Lower leg skin (tissue), 4 donors: ENCODE data around the gene TIGIT. TPM values are rescaled to one million over a fixed set of nuclear protein-coding genes. Genes with fewer than 3 reads are reported as not detected.

Experiments used
- DNase-seq, 2 donors: peaks; one replicate each; pipeline ENCODE4 v3.0.0-alpha.2; 2019; ENCODE audit warnings: low spot score in 2 of 2
- H3K4me3 ChIP-seq: fragments of 200-600 bp; sonication (generic); 2 replicates; pipeline ENCODE4 v1.5.1; 2017; ENCODE audit warnings: mild to moderate bottlenecking, low read depth; ENCODE audit not compliant: poor library complexity, severe bottlenecking
- CTCF ChIP-seq, 3 donors: fragments of 450-650 bp; IDR thresholded peaks; one replicate each; pipeline ENCODE4 v1.5.1; 2016; ENCODE audit warnings: antibody characterized with exemption in 3 of 3, mild to moderate bottlenecking in 3 of 3, moderate library complexity in 2 of 3
- POLR2A ChIP-seq, 2 donors: fragments of 450-650 bp; IDR thresholded peaks; one replicate each; pipeline ENCODE4 v1.6.1; 2016 to 2017; ENCODE audit warnings: antibody characterized with exemption in 2 of 2, mild to moderate bottlenecking in 1 of 2, moderate library complexity in 1 of 2
- WGBS, 2 donors: methylation state at CpG; one replicate each; pipeline ENCODE4 v1.1.5; 2018; 5-methylcytosine and 5-hydroxymethylcytosine counted together
- intact Hi-C: fragments of 100-400 bp; cut with DNase I; formaldehyde crosslinking; loops from one replicate; pipeline ENCODE4 v1.15.0; 2023; ENCODE audit warnings: low total_unique reads
- total RNA-seq, 4 donors: library from RNA; depleted of rRNA; stranded (reverse); fragments of >200 nt; gene quantifications; one replicate each; pipeline ENCODE4 v1.1.0, GENCODE V29; 2016

The TIGIT gene
- total RNA-seq, 4 donors from 2014 or later = 1.2 TPM; not detected in 3

GRCh38 chr3:114314282-114314681 lies 20.5 kb downstream of the TIGIT start:
- TF ChIP-seq POLR2A (IDR thresholded peaks at IDR 0.05) = no peak
- TF ChIP-seq CTCF (IDR thresholded peaks at IDR 0.05) = no peak
- no peak overlapping the region for H3K4me3 ChIP-seq
- no peak for DNase-seq
- intact Hi-C loops = no loop called here
- 94% methylated on average over 2 of the region's 2 CpGs for WGBS, 2 donors

GRCh38 chr3:114318295-114318694 lies 24.5 kb downstream of the TIGIT start:
- intact Hi-C loops = no loop called here
- DNase-seq = no peak
- H3K4me3 ChIP-seq = no peak overlapping the region
- no peak for TF ChIP-seq CTCF (IDR thresholded peaks at IDR 0.05)
- no peak for TF ChIP-seq POLR2A (IDR thresholded peaks at IDR 0.05)
- 85 to 92% methylated on average over 5 of the region's 5 CpGs for WGBS, 2 donors

DNA sequence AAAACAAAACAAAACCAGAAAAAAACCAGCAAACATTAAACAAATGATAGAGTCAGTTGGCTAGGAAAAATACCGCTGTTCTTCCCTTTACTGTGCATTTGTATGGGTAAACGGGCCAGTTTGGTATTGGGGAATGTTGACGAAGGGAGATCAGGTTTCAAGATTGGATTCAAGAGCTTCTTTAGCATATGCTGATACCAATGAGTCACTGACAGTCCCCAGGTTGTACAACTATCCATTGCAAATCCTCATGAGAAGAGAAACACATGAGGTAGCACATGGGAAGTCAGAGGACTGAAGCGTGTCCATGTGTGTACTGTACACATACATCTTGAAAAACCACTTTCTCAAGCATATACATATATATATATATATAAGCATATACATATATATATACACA lies 25.6 kb downstream of the TIGIT start:
- WGBS, 2 donors = 69 to 71% methylated on average over 4 of the region's 4 CpGs
- TF ChIP-seq POLR2A (IDR thresholded peaks at IDR 0.05) (no peak), CTCF (IDR thresholded peaks at IDR 0.05) (no peak)
- no peak for DNase-seq
- H3K4me3 ChIP-seq = no peak overlapping the region
- intact Hi-C loops = no loop called here

DNA sequence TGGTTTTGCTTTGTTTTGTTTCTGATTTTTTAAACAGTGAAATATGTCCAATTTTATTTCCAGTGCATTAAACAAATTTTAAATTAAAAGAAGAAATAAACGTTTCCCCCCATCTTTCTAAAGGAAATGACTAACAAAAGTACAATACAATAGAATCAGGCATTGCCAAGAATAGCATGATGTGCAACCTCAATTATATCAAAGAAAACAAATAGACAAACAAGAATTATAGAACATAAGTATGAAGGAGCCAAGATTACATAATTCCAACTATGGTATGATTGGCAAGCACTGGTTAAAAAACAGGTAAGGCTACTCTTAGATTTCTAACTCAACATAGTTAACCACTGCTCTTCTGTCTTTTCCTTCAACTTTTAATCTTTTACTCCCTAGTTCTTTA lies 26.4 kb downstream of the TIGIT start:
- WGBS, 2 donors = 32 to 34% methylated on average over 1 of the region's 1 CpG
- TF ChIP-seq CTCF (IDR thresholded peaks at IDR 0.05) = no peak
- no peak for TF ChIP-seq POLR2A (IDR thresholded peaks at IDR 0.05)
- DNase-seq = no peak
- intact Hi-C loops = no loop called here
- H3K4me3 ChIP-seq = no peak overlapping the region

DNA sequence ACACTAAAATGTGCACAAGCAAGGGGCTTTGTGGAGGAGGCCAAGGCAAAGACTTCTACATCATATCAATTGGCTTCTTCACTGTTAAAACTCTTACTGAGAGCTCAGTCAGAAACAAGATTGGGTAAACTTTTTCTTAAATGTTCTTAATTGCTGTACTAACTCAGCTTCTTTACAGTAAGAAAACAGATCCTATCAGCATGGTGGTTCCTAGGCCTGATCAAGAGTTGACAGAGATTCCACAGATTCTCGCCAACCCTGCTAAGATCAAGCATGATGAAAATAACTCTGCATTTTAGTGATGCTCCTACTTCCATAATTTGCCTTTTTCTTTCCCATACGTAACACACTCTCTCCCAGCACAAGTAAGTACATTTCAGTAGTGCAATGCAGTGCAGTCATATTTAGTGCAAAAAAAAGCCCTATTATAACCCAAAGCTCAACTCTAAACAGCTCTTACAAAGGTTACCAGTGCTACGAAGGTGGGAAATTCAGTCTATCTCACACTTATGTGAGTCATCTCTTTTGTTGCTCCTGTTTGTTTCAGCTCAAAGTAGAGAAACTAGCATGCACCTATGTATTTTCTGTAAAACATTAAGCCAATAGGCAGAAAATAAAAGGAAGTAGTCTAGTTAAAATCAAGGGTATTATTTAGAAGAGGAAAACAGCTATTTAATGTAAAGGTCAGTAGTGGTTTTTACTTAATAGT lies 29.9 kb downstream of the TIGIT start:
- intact Hi-C loops = no loop called here
- 93 to 99% methylated on average over 3 of the region's 3 CpGs for WGBS, 2 donors
- DNase-seq = no peak
- no peak overlapping the region for H3K4me3 ChIP-seq
- TF ChIP-seq POLR2A (IDR thresholded peaks at IDR 0.05) (no peak), CTCF (IDR thresholded peaks at IDR 0.05) (no peak)

- TF ChIP-seq CTCF (IDR thresholded peaks at IDR 0.05) (no peak), POLR2A (IDR thresholded peaks at IDR 0.05) (no peak)
- DNase-seq = no peak
- intact Hi-C loops = no loop called here
- 93 to 94% methylated on average over 4 of the region's 4 CpGs for WGBS, 2 donors
- no peak overlapping the region for H3K4me3 ChIP-seq
Observed at GRCh38 chr3:114327665-114328064, 33.8 kb downstream of the TIGIT start.
